AG04449 (cell line): ENCODE measurements around the gene RHEBL1.

ENCODE experiments used
- CTCF ChIA-PET: fragments of 350-600 bp; formaldehyde crosslinking; extraction: SDS; loops from one replicate; lab custom pipeline; 2021; ENCODE audit warnings: antibody characterized with exemption; lab: Yijun Ruan, JAX
- POLR2A ChIA-PET: fragments of 400-600, 350-600 bp; formaldehyde crosslinking; extraction: SDS; loops from one replicate; lab custom pipeline; 2020; ENCODE audit warnings: antibody characterized with exemption, inconsistent platforms; lab: Yijun Ruan, JAX
- DNase-seq: peaks from one replicate; pipeline ENCODE4 v3.0.0-alpha.2; 2010; ENCODE audit warnings: low read depth, low spot score
- H3K4me3 ChIP-seq: 2 replicates; pipeline ENCODE4 v1.5.1; 2011; ENCODE audit warnings: low read depth, mild to moderate bottlenecking, control low read depth, low read length
- TF ChIP-seq, protein P1 (sequence below): IDR thresholded peaks from one replicate; pipeline ENCODE4 v1.5.1; 2011; ENCODE audit warnings: mild to moderate bottlenecking, moderate library complexity, low read length, control low read depth, inconsistent platforms; ENCODE audit not compliant: insufficient read depth; ENCODE audit errors: missing control alignments

Gene RHEBL1

DNA sequence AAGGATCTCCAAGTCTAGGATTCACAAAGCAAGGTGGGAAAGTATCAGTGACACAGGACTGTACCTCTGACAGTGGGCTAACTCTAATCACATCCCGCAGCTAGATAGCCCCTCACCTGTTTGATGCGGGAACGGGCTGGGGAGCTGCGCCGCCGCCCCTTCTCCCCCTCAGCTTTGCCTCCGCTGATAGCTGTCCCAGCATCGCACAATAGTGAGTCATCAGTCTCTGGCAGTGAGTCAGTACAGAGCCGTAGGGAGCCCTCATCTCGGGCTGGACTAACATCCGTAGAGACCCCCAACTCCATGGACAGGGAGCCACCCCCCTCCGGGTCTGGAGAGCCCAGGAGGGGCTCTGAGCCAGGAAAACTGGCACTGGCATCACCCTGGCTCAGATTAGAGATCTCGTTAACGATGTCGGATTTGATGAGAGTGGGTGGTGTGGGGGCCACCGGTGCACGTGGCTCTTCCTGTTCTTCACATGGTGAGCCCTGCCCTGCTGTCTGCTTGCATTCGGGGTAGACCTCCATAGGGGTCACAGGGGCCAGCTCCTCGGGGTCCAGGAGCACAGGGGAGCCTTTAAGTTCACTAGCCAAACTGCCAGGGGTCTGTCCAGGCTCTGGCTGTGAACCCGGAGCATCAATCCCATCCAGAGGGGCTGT is 20.1 kb downstream of the RHEBL1 start:
- POLR2A ChIA-PET: interaction anchor here (1.3 kb wide), 1 partner anchor 80 kb away, joined by 3 read pairs; no protein-coding TSS in a partner anchor
- no peak overlapping the region for H3K4me3 ChIP-seq
- TF ChIP-seq, protein P1, sequence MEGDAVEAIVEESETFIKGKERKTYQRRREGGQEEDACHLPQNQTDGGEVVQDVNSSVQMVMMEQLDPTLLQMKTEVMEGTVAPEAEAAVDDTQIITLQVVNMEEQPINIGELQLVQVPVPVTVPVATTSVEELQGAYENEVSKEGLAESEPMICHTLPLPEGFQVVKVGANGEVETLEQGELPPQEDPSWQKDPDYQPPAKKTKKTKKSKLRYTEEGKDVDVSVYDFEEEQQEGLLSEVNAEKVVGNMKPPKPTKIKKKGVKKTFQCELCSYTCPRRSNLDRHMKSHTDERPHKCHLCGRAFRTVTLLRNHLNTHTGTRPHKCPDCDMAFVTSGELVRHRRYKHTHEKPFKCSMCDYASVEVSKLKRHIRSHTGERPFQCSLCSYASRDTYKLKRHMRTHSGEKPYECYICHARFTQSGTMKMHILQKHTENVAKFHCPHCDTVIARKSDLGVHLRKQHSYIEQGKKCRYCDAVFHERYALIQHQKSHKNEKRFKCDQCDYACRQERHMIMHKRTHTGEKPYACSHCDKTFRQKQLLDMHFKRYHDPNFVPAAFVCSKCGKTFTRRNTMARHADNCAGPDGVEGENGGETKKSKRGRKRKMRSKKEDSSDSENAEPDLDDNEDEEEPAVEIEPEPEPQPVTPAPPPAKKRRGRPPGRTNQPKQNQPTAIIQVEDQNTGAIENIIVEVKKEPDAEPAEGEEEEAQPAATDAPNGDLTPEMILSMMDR: no peak
- CTCF ChIA-PET: interaction anchor here (1.6 to 7.4 kb wide), 3 partner anchors 13 to 40 kb away, joined by 3 to 68 read pairs (median 43); no protein-coding TSS in a partner anchor
- DNase-seq: no peak

DNA sequence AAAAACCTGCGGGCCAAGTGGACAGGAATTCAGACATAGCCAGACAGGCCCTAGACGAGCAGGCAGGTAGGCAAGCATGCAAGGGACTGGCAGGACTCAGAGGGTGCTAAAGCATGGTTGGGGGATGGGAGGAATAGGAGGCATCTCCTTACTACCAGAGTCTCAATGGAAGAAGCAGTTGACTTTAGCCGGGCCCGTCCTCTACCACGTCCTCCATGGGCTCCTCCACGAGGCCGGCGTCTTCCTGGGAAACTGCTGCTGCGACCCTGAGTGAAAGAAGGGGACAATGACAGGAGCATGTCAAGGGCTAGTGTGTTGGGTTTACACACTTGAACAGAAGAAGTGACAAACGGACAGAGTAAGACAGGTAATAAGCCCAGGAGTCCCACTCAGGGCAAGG is 20.8 kb downstream of the RHEBL1 start:
- TF ChIP-seq, protein P1: no peak
- DNase-seq: no peak
- POLR2A ChIA-PET: interaction anchor here (0.7 kb wide), 1 partner anchor 82 kb away, joined by 3 read pairs; no protein-coding TSS in a partner anchor

DNA sequence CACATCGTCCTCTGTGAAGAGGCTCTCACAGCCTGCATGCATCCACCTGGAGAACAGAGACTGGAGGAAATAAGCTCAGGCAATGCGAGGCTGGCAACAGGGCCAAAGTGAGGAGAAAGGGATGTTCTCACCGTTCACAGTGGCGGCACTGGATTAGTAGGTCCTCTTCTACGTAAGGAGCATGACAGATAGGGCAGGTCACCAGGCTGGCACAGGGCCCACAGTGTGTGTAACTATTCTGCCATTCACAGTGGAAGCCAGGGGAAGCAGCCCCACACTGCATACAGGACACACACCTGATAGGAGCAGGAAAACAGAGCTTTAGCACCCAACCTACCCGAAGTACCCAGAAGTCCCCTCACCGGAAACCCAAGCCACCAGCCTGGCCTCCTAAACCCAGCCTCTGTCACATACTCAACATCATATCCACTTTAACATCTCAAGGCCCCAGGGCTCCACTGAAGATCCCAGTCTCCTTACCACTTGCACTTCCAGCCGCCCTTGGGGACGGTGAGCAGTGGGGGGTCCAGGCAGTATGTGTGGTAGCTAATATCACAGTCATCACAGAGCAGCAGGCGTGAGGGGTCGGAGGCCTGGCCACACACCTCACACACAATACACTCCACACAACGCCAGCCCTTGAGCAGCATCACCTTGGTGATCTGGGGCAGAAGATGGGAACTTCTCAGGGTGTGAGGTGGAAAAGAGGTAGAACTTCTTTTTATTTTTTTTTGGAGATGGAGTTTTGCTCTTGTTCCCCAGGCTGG is 23.5 kb downstream of the RHEBL1 start:
- TF ChIP-seq, protein P1: no peak
- CTCF ChIA-PET: interaction anchor here (0.8 to 7.4 kb wide), 7 partner anchors 10 to 67 kb away, joined by 3 to 68 read pairs (median 17); partner anchors contain the start of gene RHEBL1
- DNase-seq: no peak
- no peak overlapping the region for H3K4me3 ChIP-seq
- POLR2A ChIA-PET: no interaction called here

More for the DNA sequence above, 20.8 kb downstream of the RHEBL1 start:
- CTCF ChIA-PET: interaction anchor here (0.7 to 7.4 kb wide), 7 partner anchors 9 to 72 kb away, joined by 3 to 68 read pairs (median 3); no protein-coding TSS in a partner anchor
- H3K4me3 ChIP-seq: no peak overlapping the region

DNA sequence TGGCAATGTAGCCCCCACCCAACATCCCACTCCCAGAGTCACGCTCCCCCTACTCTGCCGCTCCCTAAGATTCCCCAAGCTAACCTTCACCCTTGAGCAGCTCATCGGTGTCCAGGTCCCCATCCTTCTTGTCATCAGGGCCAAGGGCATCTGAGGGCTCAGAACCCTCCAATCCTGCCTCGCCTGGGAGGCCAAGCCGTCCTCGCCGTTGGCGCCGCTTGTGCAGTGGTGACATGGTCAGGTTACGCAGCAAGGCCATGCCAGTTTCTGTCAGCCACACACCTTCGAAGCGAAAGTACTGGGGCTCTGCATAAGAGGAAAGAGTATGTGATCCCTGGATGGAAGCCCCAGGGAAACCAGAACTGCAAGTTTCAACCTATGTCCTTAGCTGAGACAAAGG is 25.1 kb downstream of the RHEBL1 start:
- TF ChIP-seq, protein P1: no peak
- CTCF ChIA-PET: interaction anchor here (2.1 to 7.4 kb wide), 6 partner anchors 8 to 24 kb away, joined by 5 to 68 read pairs (median 32); no protein-coding TSS in a partner anchor
- no peak overlapping the region for H3K4me3 ChIP-seq
- DNase-seq: no peak
- POLR2A ChIA-PET: no interaction called here

DNA sequence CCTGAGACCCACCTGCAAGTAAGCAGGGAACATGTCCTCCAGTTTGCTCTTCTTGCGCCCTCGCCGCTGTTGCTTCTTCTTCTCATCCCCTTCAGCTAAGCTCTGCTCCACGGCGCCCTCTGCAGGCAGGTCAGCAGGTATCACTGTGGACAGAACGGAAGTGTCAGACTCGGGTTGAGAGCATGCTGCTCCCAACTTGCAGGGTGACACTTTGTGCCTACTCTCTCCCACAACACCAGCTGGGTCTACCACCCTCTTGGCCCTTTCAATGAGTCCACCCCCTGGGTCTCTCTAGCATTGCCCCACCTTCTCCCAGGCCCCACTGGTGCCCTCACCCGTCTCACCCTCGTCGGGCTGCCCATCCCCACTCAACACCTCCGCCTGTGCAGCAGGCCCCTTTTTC is 25.9 kb downstream of the RHEBL1 start:
- no peak for DNase-seq
- POLR2A ChIA-PET: interaction anchor here (1.1 kb wide), 1 partner anchor 29 kb away, joined by 3 read pairs; no protein-coding TSS in a partner anchor
- TF ChIP-seq, protein P1: peak; percentile 76
- CTCF ChIA-PET: interaction anchor here (0.6 to 7.4 kb wide), 14 partner anchors 7 to 59 kb away, joined by 3 to 68 read pairs (median 4); partner anchors contain the start of gene KMT2D
- H3K4me3 ChIP-seq: no peak overlapping the region
